Measurements from ENCODE around the gene ST6GALNAC4.

Gene ST6GALNAC4

DNA sequence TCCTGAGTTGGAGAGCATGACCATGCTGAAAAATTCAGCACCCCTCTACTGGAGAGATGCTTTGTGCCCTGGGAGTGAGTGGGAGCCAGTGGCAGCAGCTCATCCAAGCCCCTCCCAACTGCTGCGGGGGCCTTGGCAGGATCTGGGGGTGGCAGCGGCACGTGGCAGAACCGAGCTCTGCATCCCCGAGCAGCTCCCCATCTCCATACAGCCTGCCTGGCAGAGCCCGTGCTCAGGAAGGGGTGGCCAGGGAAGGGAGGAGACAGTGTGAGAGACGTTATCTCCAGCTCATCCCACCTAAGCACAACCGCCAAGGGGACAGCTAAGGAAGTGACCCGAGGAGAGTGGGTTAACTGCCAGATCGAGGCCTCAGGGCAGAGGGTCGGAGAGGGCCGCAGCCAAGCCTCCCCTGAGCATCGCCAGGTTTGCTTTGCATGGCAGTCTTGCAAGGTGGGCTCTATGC is 38.0 kb upstream of the ST6GALNAC4 start:
- TF ChIP-seq, protein P1, sequence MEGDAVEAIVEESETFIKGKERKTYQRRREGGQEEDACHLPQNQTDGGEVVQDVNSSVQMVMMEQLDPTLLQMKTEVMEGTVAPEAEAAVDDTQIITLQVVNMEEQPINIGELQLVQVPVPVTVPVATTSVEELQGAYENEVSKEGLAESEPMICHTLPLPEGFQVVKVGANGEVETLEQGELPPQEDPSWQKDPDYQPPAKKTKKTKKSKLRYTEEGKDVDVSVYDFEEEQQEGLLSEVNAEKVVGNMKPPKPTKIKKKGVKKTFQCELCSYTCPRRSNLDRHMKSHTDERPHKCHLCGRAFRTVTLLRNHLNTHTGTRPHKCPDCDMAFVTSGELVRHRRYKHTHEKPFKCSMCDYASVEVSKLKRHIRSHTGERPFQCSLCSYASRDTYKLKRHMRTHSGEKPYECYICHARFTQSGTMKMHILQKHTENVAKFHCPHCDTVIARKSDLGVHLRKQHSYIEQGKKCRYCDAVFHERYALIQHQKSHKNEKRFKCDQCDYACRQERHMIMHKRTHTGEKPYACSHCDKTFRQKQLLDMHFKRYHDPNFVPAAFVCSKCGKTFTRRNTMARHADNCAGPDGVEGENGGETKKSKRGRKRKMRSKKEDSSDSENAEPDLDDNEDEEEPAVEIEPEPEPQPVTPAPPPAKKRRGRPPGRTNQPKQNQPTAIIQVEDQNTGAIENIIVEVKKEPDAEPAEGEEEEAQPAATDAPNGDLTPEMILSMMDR (IDR thresholded peaks at IDR 0.05; ENCODE audit: low read depth, low read length, missing control alignments): no peak
- DNase-seq (ENCODE audit: extremely low read depth, low read depth): no peak
- no peak overlapping the region for H3K4me3 ChIP-seq (replicated peaks; ENCODE audit: low read depth, low read length)

DNA sequence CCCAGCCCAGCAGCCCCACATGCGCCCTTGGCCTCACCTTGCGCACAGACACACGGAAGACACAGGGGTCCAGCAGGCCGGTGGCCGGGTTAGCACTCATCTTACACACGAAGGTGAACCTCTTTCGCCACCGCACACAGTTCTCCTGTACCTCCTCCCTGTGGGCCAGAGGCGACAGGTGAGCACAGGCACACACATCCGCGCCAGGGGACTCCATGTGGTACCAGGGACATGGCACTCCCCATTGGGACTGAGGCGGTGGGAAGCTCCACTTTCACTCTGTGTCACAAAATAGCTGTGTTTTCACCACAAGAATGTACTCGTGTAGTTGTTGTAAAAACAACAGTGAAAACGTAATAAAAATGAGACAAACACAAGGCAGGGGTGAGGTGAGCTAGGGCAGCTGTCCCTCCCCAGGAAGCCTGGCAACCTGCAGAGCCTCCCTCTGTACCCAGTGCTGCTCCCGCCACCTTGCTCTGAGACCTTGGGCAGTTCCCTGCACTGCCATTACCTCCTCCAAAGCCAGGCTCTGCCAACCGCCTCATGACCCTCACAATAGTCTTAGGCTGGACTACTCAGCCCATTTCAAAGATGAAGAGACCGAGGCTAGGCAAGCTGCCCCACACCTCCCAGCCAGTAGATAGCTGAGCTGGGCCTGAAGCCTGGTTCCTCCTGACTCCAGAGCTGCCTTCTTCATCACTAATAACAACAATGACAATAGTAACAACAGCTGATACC is 37.1 kb upstream of the ST6GALNAC4 start:
- no peak for DNase-seq (ENCODE audit: extremely low read depth, low read depth)
- no peak overlapping the region for H3K4me3 ChIP-seq (replicated peaks; ENCODE audit: low read depth, low read length)
- TF ChIP-seq, protein P1 (IDR thresholded peaks at IDR 0.05; ENCODE audit: low read depth, low read length, missing control alignments): no peak

DNA sequence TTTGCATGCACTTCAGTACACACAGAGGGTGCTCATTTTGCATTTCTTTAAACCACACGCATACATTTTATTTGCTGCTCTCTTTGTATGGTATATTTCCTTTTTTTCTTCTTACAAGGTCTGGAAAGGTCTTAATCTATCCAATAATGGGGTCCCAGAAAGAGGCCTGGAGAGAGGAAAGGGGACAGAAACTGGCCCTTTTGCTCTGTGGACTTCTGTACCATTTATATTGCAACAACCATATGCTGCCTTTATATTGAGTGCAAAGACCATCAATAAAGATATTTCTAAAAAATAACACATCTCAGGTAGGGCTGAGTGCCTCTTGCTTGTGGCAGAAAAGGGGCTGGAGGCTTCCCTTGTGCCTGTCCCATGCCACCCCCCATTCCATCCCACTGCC is 36.3 kb upstream of the ST6GALNAC4 start:
- H3K4me3 ChIP-seq (replicated peaks; ENCODE audit: low read depth, low read length): no peak overlapping the region
- TF ChIP-seq, protein P1 (IDR thresholded peaks at IDR 0.05; ENCODE audit: low read depth, low read length, missing control alignments): no peak
- DNase-seq (ENCODE audit: extremely low read depth, low read depth): no peak

DNA sequence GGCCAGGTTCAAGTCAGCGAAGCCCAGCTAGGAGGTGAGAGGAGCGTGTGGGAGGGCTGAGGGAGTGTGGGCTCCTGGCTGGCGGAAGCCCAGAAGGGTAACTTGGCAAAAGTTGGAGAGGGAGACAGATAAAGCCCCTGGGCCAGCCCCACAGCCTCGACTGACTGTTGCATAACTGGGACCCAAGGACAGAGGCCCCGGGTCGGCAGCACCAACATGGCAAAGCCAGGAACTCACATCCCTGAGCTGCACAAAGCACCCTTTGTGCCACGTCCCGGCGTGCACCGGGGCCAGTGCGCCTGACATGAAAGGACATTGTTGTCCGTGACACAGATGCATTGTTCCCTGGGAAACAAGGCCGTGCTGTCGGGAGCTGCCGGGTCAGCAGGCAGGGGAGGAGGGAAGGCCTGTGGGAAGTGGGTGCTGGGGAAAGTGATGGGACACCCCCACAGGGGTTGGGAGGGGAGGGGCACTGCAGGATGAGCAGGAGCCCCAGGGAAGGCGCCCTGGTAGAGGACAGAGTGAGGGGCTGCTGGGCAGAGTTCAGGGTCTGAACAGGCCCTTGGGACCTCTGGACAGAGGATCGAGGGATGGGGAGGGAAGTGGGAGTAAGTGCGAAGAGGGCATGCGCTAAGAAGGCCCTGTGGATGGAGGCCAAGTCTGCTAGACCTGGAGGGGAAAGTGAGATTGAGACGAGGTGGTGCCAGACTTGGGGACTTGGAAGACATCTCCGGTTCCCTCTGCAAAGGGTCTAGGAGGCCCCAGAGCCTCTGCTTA is 33.9 kb upstream of the ST6GALNAC4 start:
- TF ChIP-seq, protein P1 (IDR thresholded peaks at IDR 0.05; ENCODE audit: low read depth, low read length, missing control alignments): no peak
- no peak for DNase-seq (ENCODE audit: extremely low read depth, low read depth)
- no peak overlapping the region for H3K4me3 ChIP-seq (replicated peaks; ENCODE audit: low read depth, low read length)

DNA sequence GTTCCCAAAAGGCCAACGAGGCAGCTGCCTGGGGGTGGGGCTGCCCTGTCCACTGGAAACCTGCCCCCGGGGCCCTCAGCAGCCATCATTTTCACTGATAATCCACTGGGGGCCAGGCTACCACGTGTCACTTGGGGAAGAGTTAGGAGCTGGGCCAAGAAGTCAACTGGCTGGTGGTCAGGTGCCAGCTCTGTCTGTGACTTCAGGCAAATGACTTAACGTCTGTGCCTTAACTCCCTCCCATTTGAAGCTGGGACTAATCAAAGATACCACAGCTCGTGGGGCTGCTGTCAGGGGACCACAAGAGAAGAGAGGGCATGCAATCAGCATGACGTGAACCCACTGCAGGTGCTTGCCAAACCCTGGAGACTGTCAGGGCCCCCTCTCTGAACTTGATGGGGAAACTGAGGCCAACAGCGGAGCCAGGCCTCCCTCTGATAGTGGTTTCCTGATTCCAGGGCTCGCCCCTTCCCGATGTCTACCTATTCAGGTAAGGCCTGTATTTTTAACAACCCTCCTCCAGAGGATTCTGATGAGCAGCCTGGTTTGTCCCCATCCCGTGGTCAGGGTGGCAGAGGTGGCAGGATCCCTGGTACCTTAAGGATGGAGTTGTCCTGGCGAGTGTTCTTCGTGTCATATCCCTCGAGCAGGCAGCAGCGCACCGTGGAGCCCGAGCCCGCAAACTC is 33.1 kb upstream of the ST6GALNAC4 start:
- TF ChIP-seq, protein P1 (IDR thresholded peaks at IDR 0.05; ENCODE audit: low read depth, low read length, missing control alignments): no peak
- H3K4me3 ChIP-seq (replicated peaks; ENCODE audit: low read depth, low read length): no peak overlapping the region
- no peak for DNase-seq (ENCODE audit: extremely low read depth, low read depth)

DNA sequence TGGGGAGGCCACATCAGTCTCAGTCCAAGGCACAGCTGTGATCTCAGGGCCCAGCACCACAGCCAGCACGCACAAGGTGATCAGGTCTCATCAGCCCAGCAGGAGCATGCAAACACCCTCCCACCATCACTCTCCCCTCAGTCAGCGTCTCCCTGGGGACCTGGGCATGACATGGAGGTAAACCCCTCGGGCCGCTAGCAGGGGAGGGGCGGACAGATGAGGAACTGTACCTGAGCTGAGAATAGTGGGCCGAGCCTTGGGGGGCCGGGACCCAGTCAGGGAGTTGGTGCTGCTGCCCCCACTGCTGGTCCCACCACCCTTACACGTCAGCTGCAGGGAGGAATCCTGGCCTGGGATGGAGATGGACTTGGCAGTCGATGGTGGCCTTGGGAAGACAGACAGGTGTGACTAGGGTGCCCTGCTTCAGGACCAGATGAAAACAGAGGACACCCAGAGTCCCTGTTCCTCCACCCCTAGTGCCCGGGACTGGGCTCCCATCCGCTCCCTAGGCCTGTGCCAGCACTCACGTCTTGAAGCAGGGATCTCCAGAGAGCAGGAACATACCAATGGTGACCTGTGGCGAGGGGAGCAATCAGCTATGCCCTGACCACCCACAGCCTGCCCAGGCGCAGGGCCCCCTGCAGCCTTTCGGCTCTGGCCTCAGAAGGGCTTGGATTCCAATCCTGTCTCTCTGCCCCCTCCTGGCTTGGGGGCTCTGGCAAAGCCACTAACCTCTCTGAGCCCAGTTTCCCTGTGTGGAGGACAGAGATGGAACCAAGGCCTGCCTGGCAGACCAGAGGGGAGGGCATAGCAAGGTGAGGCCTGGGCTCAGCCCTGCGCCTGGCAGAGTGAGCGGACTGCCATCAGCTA is 31.2 kb upstream of the ST6GALNAC4 start:
- DNase-seq (ENCODE audit: extremely low read depth, low read depth): no peak
- H3K4me3 ChIP-seq (replicated peaks; ENCODE audit: low read depth, low read length): no peak overlapping the region
- TF ChIP-seq, protein P1 (IDR thresholded peaks at IDR 0.05; ENCODE audit: low read depth, low read length, missing control alignments): no peak

All from HFF-Myc (cell line).